Measurements from ENCODE around the gene FOXN3. TPM values are rescaled to one million over a fixed set of nuclear protein-coding genes. Genes with fewer than 3 reads are reported as not detected.

The FOXN3 gene
- total RNA-seq, 4 donors from 2014 or later: 118 to 211 (median 167) TPM

- 92 to 94% methylated on average over 7 of the region's 7 CpGs for WGBS, 2 donors
- intact Hi-C loops (cut with DNase I; ENCODE audit: low total_unique reads): no loop called here
Measured at GRCh38 chr14:89294060-89294459, 123.0 kb downstream of the FOXN3 start.

GRCh38 chr14:89293314-89293916, 123.6 kb downstream of the FOXN3 start:
- TF ChIP-seq POLR2A (IDR thresholded peaks at IDR 0.05) (no peak), CTCF (IDR thresholded peaks at IDR 0.05) (no peak)
- H3K4me3 ChIP-seq (ENCODE audit: low read depth, poor library complexity, severe bottlenecking): no peak overlapping the region
- intact Hi-C loops (cut with DNase I; ENCODE audit: low total_unique reads): no loop called here
- no peak for DNase-seq (ENCODE audit: low spot score in 2 of 2)
- WGBS, 2 donors: 90 to 94% methylated on average over 6 of the region's 6 CpGs

More at GRCh38 chr14:89294060-89294459, 123.0 kb downstream of the FOXN3 start:
- TF ChIP-seq POLR2A (IDR thresholded peaks at IDR 0.05) (no peak), CTCF (IDR thresholded peaks at IDR 0.05) (no peak)
- no peak overlapping the region for H3K4me3 ChIP-seq (ENCODE audit: low read depth, poor library complexity, severe bottlenecking)
- no peak for DNase-seq (ENCODE audit: low spot score in 2 of 2)

GRCh38 chr14:89292579-89293313, 124.3 kb downstream of the FOXN3 start:
- DNase-seq (ENCODE audit: low spot score in 2 of 2): no peak
- WGBS, 2 donors: 90 to 96% methylated on average over 13 of the region's 13 CpGs
- no peak overlapping the region for H3K4me3 ChIP-seq (ENCODE audit: low read depth, poor library complexity, severe bottlenecking)
- TF ChIP-seq CTCF (IDR thresholded peaks at IDR 0.05) (no peak), POLR2A (IDR thresholded peaks at IDR 0.05) (no peak)
- intact Hi-C loops (cut with DNase I; ENCODE audit: low total_unique reads): no loop called here

- no peak for DNase-seq (ENCODE audit: low spot score in 2 of 2)
- TF ChIP-seq CTCF (IDR thresholded peaks at IDR 0.05) (no peak), POLR2A (IDR thresholded peaks at IDR 0.05) (no peak)
- 86 to 88% methylated on average over 9 of the region's 9 CpGs for WGBS, 2 donors
- intact Hi-C loops (cut with DNase I; ENCODE audit: low total_unique reads): no loop called here
- H3K4me3 ChIP-seq (ENCODE audit: low read depth, poor library complexity, severe bottlenecking): no peak overlapping the region
Measured at GRCh38 chr14:89291351-89291940, 125.6 kb downstream of the FOXN3 start.

GRCh38 chr14:89290813-89291212, 126.2 kb downstream of the FOXN3 start:
- no peak for DNase-seq (ENCODE audit: low spot score in 2 of 2)
- 85 to 87% methylated on average over 8 of the region's 8 CpGs for WGBS, 2 donors
- intact Hi-C loops (cut with DNase I; ENCODE audit: low total_unique reads): no loop called here
- no peak overlapping the region for H3K4me3 ChIP-seq (ENCODE audit: low read depth, poor library complexity, severe bottlenecking)
- TF ChIP-seq POLR2A (IDR thresholded peaks at IDR 0.05): no peak
- TF ChIP-seq CTCF (IDR thresholded peaks at IDR 0.05): no peak

All from lower leg skin (tissue), 4 donors.